Panc1 (cell line): Measurements from ENCODE around the gene MYH13. TPM values are rescaled to one million over a fixed set of nuclear protein-coding genes. Genes with fewer than 3 reads are reported as not detected.

Source experiments
- ATAC-seq: fragments of 200-7000 bp; cut with Tn5 transposase; 2 replicates; pipeline ENCODE4 v1.9.1; 2020; ENCODE audit warnings: mild to moderate bottlenecking, moderate library complexity
- BruUV-seq: library from RNA; stranded (reverse); fragments of 400-500 nt; replicated peaks from 2 replicates; lab custom pipeline; 2021; lab: Mats Ljungman, UMichigan
- CTCF ChIA-PET: fragments of 300-600 bp; sonication (Branson Sonifier 250); formaldehyde crosslinking; loops from one replicate; lab custom pipeline; 2022; ENCODE audit warnings: antibody characterized with exemption; lab: Charles Lee
- POLR2A ChIA-PET: fragments of 300-600 bp; sonication (Branson Sonifier 250); formaldehyde crosslinking; loops from one replicate; lab custom pipeline; 2022; ENCODE audit warnings: antibody characterized with exemption; lab: Charles Lee
- DNase-seq: peaks from one replicate; pipeline ENCODE4 v3.0.0-alpha.2; 2010; ENCODE audit warnings: low read depth, low spot score
- H3K27ac ChIP-seq: 2 replicates; pipeline ENCODE4 v1.5.1; 2011; ENCODE audit warnings: mild to moderate bottlenecking, low read length, inconsistent platforms
- H3K27me3 ChIP-seq: fragments of 200-500 bp; sonication (Bioruptor generic); 2 replicates; pipeline ENCODE4 v1.6.0; 2014; ENCODE audit warnings: low read length, inconsistent platforms; ENCODE audit not compliant: control insufficient read depth, insufficient read depth
- H3K36me3 ChIP-seq: fragments of 200-500 bp; sonication (Bioruptor generic); 2 replicates; pipeline ENCODE4 v1.5.1; 2014; ENCODE audit warnings: inconsistent platforms, mild to moderate bottlenecking, low read length, moderate library complexity; ENCODE audit not compliant: control insufficient read depth, insufficient read depth
- H3K4me1 ChIP-seq: 2 replicates; pipeline ENCODE4 v1.5.1; 2011; ENCODE audit warnings: inconsistent platforms, mild to moderate bottlenecking, low read length, moderate library complexity; ENCODE audit not compliant: control insufficient read depth, insufficient read depth
- H3K4me3 ChIP-seq, 2 experiments: 2 replicates each; pipeline ENCODE4 v1.5.1; 2011 to 2012; ENCODE audit warnings: low read depth in 2 of 2, low read length in 2 of 2, mild to moderate bottlenecking in 2 of 2, inconsistent platforms in 1 of 2, moderate library complexity in 1 of 2
- H3K9me3 ChIP-seq: fragments of 200-500 bp; sonication (Bioruptor generic); 2 replicates; pipeline ENCODE4 v1.5.1; 2014; ENCODE audit warnings: low read depth, mild to moderate bottlenecking, inconsistent platforms, low read length, moderate library complexity; ENCODE audit not compliant: control insufficient read depth, insufficient read depth
- POLR2AphosphoS5 ChIP-seq: IDR thresholded peaks from 2 replicates; pipeline ENCODE4 v1.6.1; 2012; ENCODE audit warnings: mild to moderate bottlenecking, low read depth, low read length, moderate library complexity
- REST ChIP-seq, 2 experiments: IDR thresholded peaks; 2 replicates each; pipeline ENCODE4 v1.6.1; 2011 to 2012; ENCODE audit warnings: low read depth in 2 of 2, control low read depth in 1 of 2, low read length in 1 of 2, mild to moderate bottlenecking in 1 of 2, moderate library complexity in 1 of 2; ENCODE audit not compliant: insufficient read depth in 1 of 2
- SIN3A ChIP-seq: IDR thresholded peaks from 2 replicates; pipeline ENCODE4 v1.6.1; 2012; ENCODE audit warnings: low read depth, mild to moderate bottlenecking, low read length, moderate library complexity, borderline replicate concordance; ENCODE audit not compliant: insufficient read depth
- TCF7L2 ChIP-seq: IDR thresholded peaks from 2 replicates; pipeline ENCODE4 v1.6.1; 2011; ENCODE audit warnings: mild to moderate bottlenecking, low read depth, low read length, inconsistent platforms
- in situ Hi-C: cut with HindIII; loops from 2 replicates; pipeline ENCODE4 v1.10.0; 2016; ENCODE audit warnings: low sequenced_read_pairs, low pct_unique_long_range_greater_than_20kb
- intact Hi-C: fragments of 100-400 bp; cut with micrococcal nuclease; formaldehyde crosslinking; loops from one replicate; pipeline ENCODE4 v1.10.0; 2022; ENCODE audit not compliant: unreplicated experiment
- total RNA-seq: library from RNA; stranded (reverse); gene quantifications from one replicate; pipeline ENCODE4 v1.2.1, GENCODE V29; 2021; ENCODE audit not compliant: unreplicated experiment
- TF ChIP-seq, protein P1 (sequence below): fragments of 450-650 bp; IDR thresholded peaks from 2 replicates; pipeline ENCODE4 v1.5.1; 2017; ENCODE audit warnings: mild to moderate bottlenecking

MYH13 gene
- total RNA-seq, 1 experiment from 2014 or later: not detected

DNA sequence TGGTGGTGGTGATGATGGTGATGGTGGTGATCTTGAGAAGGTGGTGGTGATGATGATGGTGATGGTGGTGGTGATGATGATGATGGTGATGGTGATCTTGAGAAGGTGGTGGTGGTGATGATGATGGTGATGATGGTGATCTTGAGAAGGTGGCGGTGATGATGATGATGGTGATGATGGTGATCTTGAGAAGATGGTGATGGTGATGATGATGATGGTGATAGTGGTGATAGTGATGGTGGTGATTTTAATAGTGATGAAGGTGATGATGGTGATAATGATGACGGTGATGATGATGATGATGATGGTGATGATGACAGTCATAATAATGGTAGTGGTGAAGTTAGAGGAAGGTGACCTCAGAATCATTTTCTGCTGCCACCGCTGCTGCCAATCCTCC, 75.1 kb downstream of the MYH13 start:
- intact Hi-C loops: loop anchor here (10.0 kb wide), 1 partner anchor 317 kb away; no protein-coding TSS in a partner anchor
- no peak for DNase-seq
- H3K4me1 ChIP-seq: no peaks in the 10 kb centered on the region
- no peak overlapping the region for H3K27ac ChIP-seq
- in situ Hi-C loops: no loop called here
- BruUV-seq: no TSS peak
- no peaks in the 10 kb centered on the region for H3K27me3 ChIP-seq
- no peak for ATAC-seq
- no peaks in the 10 kb centered on the region for H3K9me3 ChIP-seq
- H3K36me3 ChIP-seq: no peaks in the 10 kb centered on the region
- POLR2A ChIA-PET: no interaction called here
- no peak for TF ChIP-seq SIN3A
- CTCF ChIA-PET: no interaction called here
- no peak overlapping the region for H3K4me3 ChIP-seq

- intact Hi-C loops: loop anchor here (10.0 kb wide), 1 partner anchor 319 kb away; no protein-coding TSS in a partner anchor
- in situ Hi-C loops: no loop called here
- BruUV-seq: no TSS peak
- TF ChIP-seq, protein P1, sequence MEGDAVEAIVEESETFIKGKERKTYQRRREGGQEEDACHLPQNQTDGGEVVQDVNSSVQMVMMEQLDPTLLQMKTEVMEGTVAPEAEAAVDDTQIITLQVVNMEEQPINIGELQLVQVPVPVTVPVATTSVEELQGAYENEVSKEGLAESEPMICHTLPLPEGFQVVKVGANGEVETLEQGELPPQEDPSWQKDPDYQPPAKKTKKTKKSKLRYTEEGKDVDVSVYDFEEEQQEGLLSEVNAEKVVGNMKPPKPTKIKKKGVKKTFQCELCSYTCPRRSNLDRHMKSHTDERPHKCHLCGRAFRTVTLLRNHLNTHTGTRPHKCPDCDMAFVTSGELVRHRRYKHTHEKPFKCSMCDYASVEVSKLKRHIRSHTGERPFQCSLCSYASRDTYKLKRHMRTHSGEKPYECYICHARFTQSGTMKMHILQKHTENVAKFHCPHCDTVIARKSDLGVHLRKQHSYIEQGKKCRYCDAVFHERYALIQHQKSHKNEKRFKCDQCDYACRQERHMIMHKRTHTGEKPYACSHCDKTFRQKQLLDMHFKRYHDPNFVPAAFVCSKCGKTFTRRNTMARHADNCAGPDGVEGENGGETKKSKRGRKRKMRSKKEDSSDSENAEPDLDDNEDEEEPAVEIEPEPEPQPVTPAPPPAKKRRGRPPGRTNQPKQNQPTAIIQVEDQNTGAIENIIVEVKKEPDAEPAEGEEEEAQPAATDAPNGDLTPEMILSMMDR: peak; percentile 75
- TF ChIP-seq TCF7L2: no peak
- CTCF ChIA-PET: interaction anchor here (1.0 kb wide), 1 partner anchor 319 kb away, joined by 4 read pairs; no protein-coding TSS in a partner anchor
- no peak overlapping the region for H3K4me3 ChIP-seq
- no peaks in the 10 kb centered on the region; the same call in 1 of the 2 replicates for H3K27me3 ChIP-seq
- no peak; the same call in 1 of the 2 replicates for ATAC-seq
- no peaks in the 10 kb centered on the region for H3K4me1 ChIP-seq
- no peaks in the 10 kb centered on the region for H3K9me3 ChIP-seq
- peak; percentile 22 for DNase-seq
- POLR2A ChIA-PET: no interaction called here
- no peaks in the 10 kb centered on the region for H3K36me3 ChIP-seq
- no peak overlapping the region for H3K27ac ChIP-seq
Observed at GRCh38 chr17:10295728-10296343, 77.0 kb downstream of the MYH13 start.

DNA sequence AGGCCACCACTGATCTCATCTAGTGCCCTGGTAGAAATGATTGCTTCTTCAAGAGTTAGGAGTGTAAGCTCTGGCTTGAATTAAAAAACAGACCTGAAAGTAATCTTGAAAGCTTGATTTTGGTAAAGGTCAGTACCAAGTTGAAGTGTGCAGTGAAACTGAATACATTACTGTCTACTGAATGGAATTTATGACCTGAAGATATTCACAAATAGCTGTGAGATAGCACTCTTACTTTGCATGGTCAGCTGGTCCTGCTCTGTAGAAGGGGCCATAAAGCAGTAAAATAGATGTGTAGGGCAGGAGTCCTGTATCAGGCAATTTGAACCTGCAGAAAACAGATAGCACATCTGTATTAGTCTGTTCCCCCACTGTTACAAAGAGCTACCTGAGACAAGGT, 78.6 kb downstream of the MYH13 start:
- ATAC-seq (no peak), DNase-seq (no peak)
- Histone ChIP-seq H3K27me3 (no peaks in the 10 kb centered on the region; the same call in 1 of the 2 replicates), H3K4me3 (no peak overlapping the region), H3K4me1 (no peaks in the 10 kb centered on the region), H3K36me3 (no peaks in the 10 kb centered on the region), H3K9me3 (no peaks in the 10 kb centered on the region), H3K27ac (no peak overlapping the region)
- TF ChIP-seq, protein P1: no peak
- TF ChIP-seq POLR2AphosphoS5 (no peak), REST (IDR thresholded peaks at IDR 0.05; ENCODE audit: insufficient read depth in 1 of 2, low read depth in 2 of 2, low read length in 1 of 2) (no peak), TCF7L2 (no peak), SIN3A (no peak)
- POLR2A ChIA-PET: no interaction called here
- intact Hi-C loops (loop anchor here (10.0 kb wide), 1 partner anchor 321 kb away; no protein-coding TSS in a partner anchor), in situ Hi-C loops (no loop called here)
- CTCF ChIA-PET: no interaction called here
- BruUV-seq: no TSS peak
